SK-N-SH treated with all-trans-retinoic acid at 6 μM for 48 hours (cell line): ENCODE results near the gene MS4A10.

Experiments
- ATAC-seq: fragments of 200-7000 bp; cut with Tn5 transposase; 3 replicates; pipeline ENCODE4 v1.9.1; 2020; ENCODE audit warnings: mild to moderate bottlenecking, moderate library complexity
- ARNTL ChIP-seq: fragments of 450-650 bp; formaldehyde crosslinking; IDR thresholded peaks from 2 replicates; pipeline ENCODE4 v1.5.0; 2020; ENCODE audit warnings: low read depth, mild to moderate bottlenecking, moderate library complexity, borderline replicate concordance
- BACH2 ChIP-seq: fragments of 250-450 bp; sonication (Bioruptor Pico); IDR thresholded peaks from 2 replicates; pipeline ENCODE4 v1.9.0; 2021; ENCODE audit warnings: mild to moderate bottlenecking, borderline replicate concordance
- CSDC2 ChIP-seq: fragments of 250-450 bp; sonication (Bioruptor Pico); IDR thresholded peaks from 2 replicates; pipeline ENCODE4 v1.5.0; 2020; ENCODE audit warnings: mild to moderate bottlenecking, moderate library complexity
- ESRRG ChIP-seq: fragments of 250-450 bp; sonication (Bioruptor Pico); IDR thresholded peaks from 2 replicates; pipeline ENCODE4 v1.6.1; 2021; ENCODE audit warnings: mild to moderate bottlenecking
- GLIS3 ChIP-seq: fragments of 250-450 bp; sonication (Bioruptor Pico); IDR thresholded peaks from 2 replicates; pipeline ENCODE4 v1.5.0; 2020; ENCODE audit warnings: mild to moderate bottlenecking, moderate library complexity
- ISL1 ChIP-seq: fragments of 250-450 bp; sonication (Bioruptor Pico); IDR thresholded peaks from 2 replicates; pipeline ENCODE4 v2.1.2; 2022; ENCODE audit warnings: mild to moderate bottlenecking, moderate library complexity
- OSR1 ChIP-seq: fragments of 250-450 bp; sonication (Bioruptor Pico); IDR thresholded peaks from 2 replicates; pipeline ENCODE4 v1.8.0; 2022; ENCODE audit warnings: moderate library complexity, mild to moderate bottlenecking, inconsistent platforms
- PPARA ChIP-seq: fragments of 250-450 bp; sonication (Bioruptor Pico); IDR thresholded peaks from 2 replicates; pipeline ENCODE4 v1.5.0; 2020; ENCODE audit warnings: mild to moderate bottlenecking, borderline replicate concordance
- RARB ChIP-seq: fragments of 250-450 bp; sonication (Bioruptor Pico); IDR thresholded peaks from 2 replicates; pipeline ENCODE4 v1.8.0; 2021; ENCODE audit warnings: mild to moderate bottlenecking, moderate library complexity
- SNAI2 ChIP-seq: fragments of 250-450 bp; sonication (Bioruptor Pico); IDR thresholded peaks from 2 replicates; pipeline ENCODE4 v1.5.0; 2020; ENCODE audit warnings: mild to moderate bottlenecking, moderate library complexity
- TCF4 ChIP-seq: fragments of 250-450 bp; sonication (Bioruptor Pico); IDR thresholded peaks from 2 replicates; pipeline ENCODE4 v1.8.0; 2021; ENCODE audit warnings: mild to moderate bottlenecking, moderate library complexity, borderline replicate concordance
- TOX ChIP-seq: fragments of 250-450 bp; sonication (Bioruptor Pico); IDR thresholded peaks from 2 replicates; pipeline ENCODE4 v1.8.0; 2021; ENCODE audit warnings: mild to moderate bottlenecking, moderate library complexity, borderline replicate concordance
- ZC3H10 ChIP-seq: fragments of 250-450 bp; sonication (Bioruptor Pico); IDR thresholded peaks from 2 replicates; pipeline ENCODE4 v1.5.1; 2021; ENCODE audit warnings: mild to moderate bottlenecking, moderate library complexity
- ZFP3 ChIP-seq: fragments of 250-450 bp; sonication (Bioruptor Pico); IDR thresholded peaks from 2 replicates; pipeline ENCODE4 v1.5.0; 2020; ENCODE audit warnings: mild to moderate bottlenecking, moderate library complexity
- ZNF565 ChIP-seq: fragments of 450-650 bp; formaldehyde crosslinking; conservative IDR thresholded peaks from 2 replicates; pipeline ENCODE4 v1.5.0; 2020; ENCODE audit warnings: low read depth, mild to moderate bottlenecking, moderate library complexity
- ZNF70 ChIP-seq: fragments of 450-650 bp; formaldehyde crosslinking; IDR thresholded peaks from 2 replicates; pipeline ENCODE4 v1.5.0; 2020; ENCODE audit warnings: mild to moderate bottlenecking, moderate library complexity
- ZNF8 ChIP-seq: fragments of 450-650 bp; formaldehyde crosslinking; IDR thresholded peaks from 2 replicates; pipeline ENCODE4 v1.5.0; 2020; ENCODE audit warnings: mild to moderate bottlenecking, moderate library complexity
- TF ChIP-seq, protein P1 (sequence below): fragments of 250-450 bp; sonication (Bioruptor Pico); IDR thresholded peaks from 2 replicates; pipeline ENCODE4 v1.5.0; 2020; ENCODE audit warnings: mild to moderate bottlenecking, moderate library complexity
- TF ChIP-seq, protein P2 (sequence below): fragments of 250-450 bp; sonication (Bioruptor Pico); IDR thresholded peaks from 2 replicates; pipeline ENCODE4 v1.8.0; 2020; ENCODE audit warnings: mild to moderate bottlenecking, moderate library complexity, borderline replicate concordance
- TF ChIP-seq, protein P3 (sequence below): fragments of 250-450 bp; sonication (Bioruptor Pico); IDR thresholded peaks from 2 replicates; pipeline ENCODE4 v1.8.0; 2021; ENCODE audit warnings: low read depth, mild to moderate bottlenecking, moderate library complexity, borderline replicate concordance
- TF ChIP-seq, protein P4 (sequence below): fragments of 250-450 bp; sonication (Bioruptor Pico); IDR thresholded peaks from 2 replicates; pipeline ENCODE4 v1.5.1; 2020; ENCODE audit warnings: low read depth, mild to moderate bottlenecking, moderate library complexity
- TF ChIP-seq, protein P5 (sequence below): fragments of 250-450 bp; sonication (Bioruptor Pico); IDR thresholded peaks from 2 replicates; pipeline ENCODE4 v1.5.1; 2021; ENCODE audit warnings: mild to moderate bottlenecking, moderate library complexity

MS4A10 gene

DNA sequence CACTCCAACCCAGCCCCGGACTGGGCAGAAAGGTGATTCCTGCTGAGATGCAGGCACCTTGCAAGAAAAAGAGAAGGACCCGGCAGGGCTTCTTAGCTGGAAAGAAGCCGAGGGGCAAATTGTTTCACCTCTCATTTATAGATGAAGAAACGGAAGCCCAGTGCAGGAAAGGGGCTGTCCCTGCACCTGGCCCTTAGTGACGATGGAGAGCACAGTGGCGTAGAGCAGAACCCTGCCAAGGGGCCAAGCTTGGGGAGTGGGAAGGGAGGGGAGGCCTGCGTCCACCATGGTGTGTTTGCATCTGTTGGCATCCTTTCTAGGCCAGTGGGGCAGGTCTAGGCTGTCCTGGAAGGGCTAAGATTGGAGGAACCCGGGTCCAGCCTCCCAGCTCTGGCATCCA is 36.3 kb upstream of the MS4A10 start (continued):
- TF ChIP-seq, protein P1, sequence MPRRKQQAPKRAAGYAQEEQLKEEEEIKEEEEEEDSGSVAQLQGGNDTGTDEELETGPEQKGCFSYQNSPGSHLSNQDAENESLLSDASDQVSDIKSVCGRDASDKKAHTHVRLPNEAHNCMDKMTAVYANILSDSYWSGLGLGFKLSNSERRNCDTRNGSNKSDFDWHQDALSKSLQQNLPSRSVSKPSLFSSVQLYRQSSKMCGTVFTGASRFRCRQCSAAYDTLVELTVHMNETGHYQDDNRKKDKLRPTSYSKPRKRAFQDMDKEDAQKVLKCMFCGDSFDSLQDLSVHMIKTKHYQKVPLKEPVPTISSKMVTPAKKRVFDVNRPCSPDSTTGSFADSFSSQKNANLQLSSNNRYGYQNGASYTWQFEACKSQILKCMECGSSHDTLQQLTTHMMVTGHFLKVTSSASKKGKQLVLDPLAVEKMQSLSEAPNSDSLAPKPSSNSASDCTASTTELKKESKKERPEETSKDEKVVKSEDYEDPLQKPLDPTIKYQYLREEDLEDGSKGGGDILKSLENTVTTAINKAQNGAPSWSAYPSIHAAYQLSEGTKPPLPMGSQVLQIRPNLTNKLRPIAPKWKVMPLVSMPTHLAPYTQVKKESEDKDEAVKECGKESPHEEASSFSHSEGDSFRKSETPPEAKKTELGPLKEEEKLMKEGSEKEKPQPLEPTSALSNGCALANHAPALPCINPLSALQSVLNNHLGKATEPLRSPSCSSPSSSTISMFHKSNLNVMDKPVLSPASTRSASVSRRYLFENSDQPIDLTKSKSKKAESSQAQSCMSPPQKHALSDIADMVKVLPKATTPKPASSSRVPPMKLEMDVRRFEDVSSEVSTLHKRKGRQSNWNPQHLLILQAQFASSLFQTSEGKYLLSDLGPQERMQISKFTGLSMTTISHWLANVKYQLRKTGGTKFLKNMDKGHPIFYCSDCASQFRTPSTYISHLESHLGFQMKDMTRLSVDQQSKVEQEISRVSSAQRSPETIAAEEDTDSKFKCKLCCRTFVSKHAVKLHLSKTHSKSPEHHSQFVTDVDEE (CRISPR knock-in tag), result no peak

DNA sequence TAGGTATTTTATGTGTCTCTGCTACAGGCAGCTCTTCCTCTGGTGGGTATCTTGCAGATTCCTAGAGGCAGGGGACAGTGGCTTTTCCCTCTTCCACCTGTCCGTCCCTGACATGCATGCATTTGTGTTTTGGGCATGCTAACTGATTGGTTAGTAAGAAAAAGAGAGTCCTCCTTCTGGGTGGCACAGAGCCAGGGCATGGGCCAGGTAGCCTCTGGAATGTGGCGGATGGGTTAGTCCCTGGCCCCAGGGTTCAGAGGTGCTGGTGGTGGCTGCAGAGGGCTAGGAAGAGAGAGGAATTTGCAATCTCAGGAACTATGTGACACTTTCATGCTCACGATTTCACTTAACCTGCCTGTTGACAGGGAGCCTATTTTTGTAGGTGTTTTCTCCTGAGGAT is 34.2 kb upstream of the MS4A10 start:
- TF ChIP-seq OSR1 (no peak), BACH2 (CRISPR knock-in tag) (no peak), TOX (CRISPR knock-in tag) (no peak), ZC3H10 (CRISPR knock-in tag) (no peak), ESRRG (CRISPR knock-in tag) (no peak), ZNF565 (CRISPR knock-in tag) (no peak), SNAI2 (CRISPR knock-in tag) (no peak)
- TF ChIP-seq, protein P1 (CRISPR knock-in tag), result no peak
- TF ChIP-seq, protein P2, sequence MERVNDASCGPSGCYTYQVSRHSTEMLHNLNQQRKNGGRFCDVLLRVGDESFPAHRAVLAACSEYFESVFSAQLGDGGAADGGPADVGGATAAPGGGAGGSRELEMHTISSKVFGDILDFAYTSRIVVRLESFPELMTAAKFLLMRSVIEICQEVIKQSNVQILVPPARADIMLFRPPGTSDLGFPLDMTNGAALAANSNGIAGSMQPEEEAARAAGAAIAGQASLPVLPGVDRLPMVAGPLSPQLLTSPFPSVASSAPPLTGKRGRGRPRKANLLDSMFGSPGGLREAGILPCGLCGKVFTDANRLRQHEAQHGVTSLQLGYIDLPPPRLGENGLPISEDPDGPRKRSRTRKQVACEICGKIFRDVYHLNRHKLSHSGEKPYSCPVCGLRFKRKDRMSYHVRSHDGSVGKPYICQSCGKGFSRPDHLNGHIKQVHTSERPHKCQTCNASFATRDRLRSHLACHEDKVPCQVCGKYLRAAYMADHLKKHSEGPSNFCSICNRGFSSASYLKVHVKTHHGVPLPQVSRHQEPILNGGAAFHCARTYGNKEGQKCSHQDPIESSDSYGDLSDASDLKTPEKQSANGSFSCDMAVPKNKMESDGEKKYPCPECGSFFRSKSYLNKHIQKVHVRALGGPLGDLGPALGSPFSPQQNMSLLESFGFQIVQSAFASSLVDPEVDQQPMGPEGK (CRISPR knock-in tag), result no peak
- TF ChIP-seq, protein P3, sequence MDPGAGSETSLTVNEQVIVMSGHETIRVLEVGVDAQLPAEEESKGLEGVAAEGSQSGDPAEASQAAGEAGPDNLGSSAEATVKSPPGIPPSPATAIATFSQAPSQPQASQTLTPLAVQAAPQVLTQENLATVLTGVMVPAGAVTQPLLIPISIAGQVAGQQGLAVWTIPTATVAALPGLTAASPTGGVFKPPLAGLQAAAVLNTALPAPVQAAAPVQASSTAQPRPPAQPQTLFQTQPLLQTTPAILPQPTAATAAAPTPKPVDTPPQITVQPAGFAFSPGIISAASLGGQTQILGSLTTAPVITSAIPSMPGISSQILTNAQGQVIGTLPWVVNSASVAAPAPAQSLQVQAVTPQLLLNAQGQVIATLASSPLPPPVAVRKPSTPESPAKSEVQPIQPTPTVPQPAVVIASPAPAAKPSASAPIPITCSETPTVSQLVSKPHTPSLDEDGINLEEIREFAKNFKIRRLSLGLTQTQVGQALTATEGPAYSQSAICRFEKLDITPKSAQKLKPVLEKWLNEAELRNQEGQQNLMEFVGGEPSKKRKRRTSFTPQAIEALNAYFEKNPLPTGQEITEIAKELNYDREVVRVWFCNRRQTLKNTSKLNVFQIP (CRISPR knock-in tag), result no peak
- no peak for ATAC-seq

DNA sequence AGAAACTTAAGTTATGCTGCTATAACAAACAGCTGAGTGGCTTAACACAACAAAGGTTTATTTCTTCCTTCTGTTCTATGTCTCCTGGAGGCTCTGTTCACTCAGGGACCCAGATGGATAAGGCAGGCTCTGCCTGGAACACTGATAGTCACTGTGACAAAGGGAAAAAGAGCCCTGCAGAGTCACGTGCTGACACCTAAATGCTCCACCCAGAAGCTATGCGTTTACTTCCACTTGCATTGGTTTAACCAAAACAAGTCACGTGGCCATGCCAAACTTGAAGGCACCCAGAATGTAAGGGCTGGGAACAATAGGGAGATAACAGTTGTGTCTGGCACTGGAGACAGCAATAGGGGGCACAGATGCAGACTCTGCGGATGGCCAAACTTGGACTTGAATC is 31.8 kb upstream of the MS4A10 start:
- no peak for ATAC-seq
- TF ChIP-seq, protein P3 (CRISPR knock-in tag), result no peak
- TF ChIP-seq TOX (CRISPR knock-in tag), result no peak
- TF ChIP-seq, protein P4, sequence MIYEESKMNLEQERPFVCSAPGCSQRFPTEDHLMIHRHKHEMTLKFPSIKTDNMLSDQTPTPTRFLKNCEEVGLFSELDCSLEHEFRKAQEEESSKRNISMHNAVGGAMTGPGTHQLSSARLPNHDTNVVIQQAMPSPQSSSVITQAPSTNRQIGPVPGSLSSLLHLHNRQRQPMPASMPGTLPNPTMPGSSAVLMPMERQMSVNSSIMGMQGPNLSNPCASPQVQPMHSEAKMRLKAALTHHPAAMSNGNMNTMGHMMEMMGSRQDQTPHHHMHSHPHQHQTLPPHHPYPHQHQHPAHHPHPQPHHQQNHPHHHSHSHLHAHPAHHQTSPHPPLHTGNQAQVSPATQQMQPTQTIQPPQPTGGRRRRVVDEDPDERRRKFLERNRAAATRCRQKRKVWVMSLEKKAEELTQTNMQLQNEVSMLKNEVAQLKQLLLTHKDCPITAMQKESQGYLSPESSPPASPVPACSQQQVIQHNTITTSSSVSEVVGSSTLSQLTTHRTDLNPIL, result no peak
- TF ChIP-seq OSR1, result no peak
- no peak for TF ChIP-seq ESRRG (CRISPR knock-in tag)
- no peak for TF ChIP-seq BACH2 (CRISPR knock-in tag)
- TF ChIP-seq ISL1 (CRISPR knock-in tag), result no peak
- no peak for TF ChIP-seq CSDC2 (CRISPR knock-in tag)
- no peak for TF ChIP-seq ZNF565 (CRISPR knock-in tag)
- no peak for TF ChIP-seq GLIS3 (CRISPR knock-in tag)
- TF ChIP-seq PPARA (CRISPR knock-in tag), result no peak
- no peak for TF ChIP-seq ZNF70 (CRISPR knock-in tag)
- TF ChIP-seq ZFP3 (CRISPR knock-in tag), result no peak
- no peak for TF ChIP-seq ZNF8 (CRISPR knock-in tag)
- TF ChIP-seq, protein P5, sequence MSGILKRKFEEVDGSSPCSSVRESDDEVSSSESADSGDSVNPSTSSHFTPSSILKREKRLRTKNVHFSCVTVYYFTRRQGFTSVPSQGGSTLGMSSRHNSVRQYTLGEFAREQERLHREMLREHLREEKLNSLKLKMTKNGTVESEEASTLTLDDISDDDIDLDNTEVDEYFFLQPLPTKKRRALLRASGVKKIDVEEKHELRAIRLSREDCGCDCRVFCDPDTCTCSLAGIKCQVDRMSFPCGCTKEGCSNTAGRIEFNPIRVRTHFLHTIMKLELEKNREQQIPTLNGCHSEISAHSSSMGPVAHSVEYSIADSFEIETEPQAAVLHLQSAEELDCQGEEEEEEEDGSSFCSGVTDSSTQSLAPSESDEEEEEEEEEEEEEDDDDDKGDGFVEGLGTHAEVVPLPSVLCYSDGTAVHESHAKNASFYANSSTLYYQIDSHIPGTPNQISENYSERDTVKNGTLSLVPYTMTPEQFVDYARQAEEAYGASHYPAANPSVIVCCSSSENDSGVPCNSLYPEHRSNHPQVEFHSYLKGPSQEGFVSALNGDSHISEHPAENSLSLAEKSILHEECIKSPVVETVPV (CRISPR knock-in tag), result no peak
- TF ChIP-seq, protein P2 (CRISPR knock-in tag), result no peak
- TF ChIP-seq TCF4, result no peak
- TF ChIP-seq ARNTL (CRISPR knock-in tag), result no peak
- TF ChIP-seq RARB (CRISPR knock-in tag), result no peak
